Neural progenitor cell (in vitro differentiated cells): ENCODE data around the gene LGI4. TPM values are rescaled to one million over a fixed set of nuclear protein-coding genes. Genes with fewer than 3 reads are reported as not detected.

ENCODE experiments used
- DNase-seq: peaks from one replicate; pipeline ENCODE4 v3.0.0-alpha.2; 2016; ENCODE audit warnings: low spot score
- H2AFZ ChIP-seq: fragments of 200-600 bp; sonication (generic); replicated peaks from 2 replicates; pipeline ENCODE4 v1.6.1; 2016; ENCODE audit warnings: antibody characterized with exemption
- H3F3A ChIP-seq: fragments of 200-600 bp; sonication (generic); 2 replicates; pipeline ENCODE4 v1.6.1; 2016; ENCODE audit warnings: antibody characterized with exemption, low read depth
- H3K27ac ChIP-seq: fragments of 200-600 bp; sonication (generic); 2 replicates; pipeline ENCODE4 v1.5.1; 2016; ENCODE audit warnings: mild to moderate bottlenecking
- H3K27me3 ChIP-seq: fragments of 200-600 bp; sonication (generic); 2 replicates; pipeline ENCODE4 v1.6.1; 2016; ENCODE audit warnings: mild to moderate bottlenecking, moderate library complexity
- H3K36me3 ChIP-seq: fragments of 200-600 bp; sonication (generic); 2 replicates; pipeline ENCODE4 v1.5.1; 2016
- H3K4me1 ChIP-seq: fragments of 200-600 bp; sonication (generic); 2 replicates; pipeline ENCODE4 v1.6.1; 2016; ENCODE audit warnings: mixed run types
- H3K4me2 ChIP-seq: fragments of 200-600 bp; sonication (generic); 2 replicates; pipeline ENCODE4 v1.6.1; 2016
- H3K4me3 ChIP-seq: fragments of 200-600 bp; sonication (generic); 2 replicates; pipeline ENCODE4 v1.5.1; 2016
- H3K79me2 ChIP-seq: fragments of 200-600 bp; sonication (generic); 2 replicates; pipeline ENCODE4 v1.6.1; 2016; ENCODE audit warnings: low read depth
- H3K9ac ChIP-seq: fragments of 200-600 bp; sonication (generic); 2 replicates; pipeline ENCODE4 v1.6.1; 2016
- H3K9me3 ChIP-seq: fragments of 200-600 bp; sonication (generic); 2 replicates; pipeline ENCODE4 v1.5.1; 2016; ENCODE audit warnings: low read depth
- H4K20me1 ChIP-seq: fragments of 200-600 bp; sonication (generic); 2 replicates; pipeline ENCODE4 v1.6.1; 2016; ENCODE audit warnings: low read depth
- H3K27ac Mint-ChIP-seq: 3 replicates; pipeline ENCODE4 v1.8.0; 2021; ENCODE audit warnings: mixed read lengths
- H3K27me3 Mint-ChIP-seq: 2 replicates; pipeline ENCODE4 v1.8.0; 2022; ENCODE audit warnings: low read depth, mild to moderate bottlenecking, inconsistent platforms, moderate library complexity, mixed read lengths; ENCODE audit not compliant: insufficient read depth
- H3K36me3 Mint-ChIP-seq: 3 replicates; pipeline ENCODE4 v1.8.0; 2021; ENCODE audit warnings: mixed read lengths
- H3K4me1 Mint-ChIP-seq: 3 replicates; pipeline ENCODE4 v1.8.0; 2021; ENCODE audit warnings: mixed read lengths
- H3K4me3 Mint-ChIP-seq: 3 replicates; pipeline ENCODE4 v1.8.0; 2021; ENCODE audit warnings: mild to moderate bottlenecking, moderate library complexity, mixed read lengths
- H3K9me3 Mint-ChIP-seq: 3 replicates; pipeline ENCODE4 v1.8.0; 2020; ENCODE audit warnings: mixed read lengths
- CTCF ChIP-seq: fragments of 200-600 bp; sonication (generic); IDR thresholded peaks from 2 replicates; pipeline ENCODE4 v1.5.1; 2017; ENCODE audit warnings: antibody characterized with exemption, mild to moderate bottlenecking
- EZH2 ChIP-seq: fragments of 200-600 bp; sonication (generic); IDR thresholded peaks from 2 replicates; pipeline ENCODE4 v1.6.1; 2017; ENCODE audit warnings: antibody characterized with exemption, mild to moderate bottlenecking, moderate library complexity
- EZH2phosphoT487 ChIP-seq: fragments of 200-600 bp; sonication (generic); IDR thresholded peaks from 2 replicates; pipeline ENCODE4 v1.6.1; 2017; ENCODE audit warnings: antibody characterized with exemption
- total RNA-seq: library from RNA; depleted of rRNA; stranded (reverse); fragments of >200 nt; gene quantifications from 2 replicates; pipeline ENCODE4 v1.2.3, GENCODE V29; 2015; ENCODE audit warnings: low replicate concordance

The LGI4 gene
- total RNA-seq, 1 donor from 2014 or later: not detected

- no peak for DNase-seq
- no peaks in the 10 kb centered on the region for H3F3A ChIP-seq
- H3K9me3 ChIP-seq: no peaks in the 10 kb centered on the region
- no peak overlapping the region for H3K9ac ChIP-seq
- no peaks in the 10 kb centered on the region for H3K79me2 ChIP-seq
- peaks cover 8% of the 10 kb centered on the region for H3K27me3 Mint-ChIP-seq
- H3K4me1 Mint-ChIP-seq: peaks cover 4% of the 10 kb centered on the region
- no peaks in the 10 kb centered on the region for H3K36me3 ChIP-seq
- no peak overlapping the region for H3K27ac ChIP-seq
- H3K36me3 Mint-ChIP-seq: no peaks in the 10 kb centered on the region
- no peak for TF ChIP-seq EZH2phosphoT487
- no peak for TF ChIP-seq EZH2
- TF ChIP-seq CTCF: no peak
- H2AFZ ChIP-seq: no peak overlapping the region
- H3K4me3 Mint-ChIP-seq: no peak overlapping the region
- no peak overlapping the region for H3K4me2 ChIP-seq
- H3K4me3 ChIP-seq: no peak overlapping the region
- H3K9me3 Mint-ChIP-seq: peaks cover 14% of the 10 kb centered on the region
- H3K4me1 ChIP-seq: no peaks in the 10 kb centered on the region
- H3K27ac Mint-ChIP-seq: no peak overlapping the region
- no peaks in the 10 kb centered on the region for H3K27me3 ChIP-seq
- H4K20me1 ChIP-seq: no peaks in the 10 kb centered on the region
Observed at GRCh38 chr19:35179830-35180229, 45.0 kb upstream of the LGI4 start.

- Histone ChIP-seq H3K4me3 (no peak overlapping the region), H3K27ac (no peak overlapping the region), H4K20me1 (no peaks in the 10 kb centered on the region), H3K4me1 (no peaks in the 10 kb centered on the region), H3F3A (no peaks in the 10 kb centered on the region), H2AFZ (no peak overlapping the region), H3K27me3 (no peaks in the 10 kb centered on the region), H3K9me3 (no peaks in the 10 kb centered on the region), H3K4me2 (no peak overlapping the region), H3K79me2 (no peaks in the 10 kb centered on the region), H3K9ac (no peak overlapping the region), H3K36me3 (no peaks in the 10 kb centered on the region)
- H3K4me3 Mint-ChIP-seq: no peak overlapping the region
- H3K27ac Mint-ChIP-seq: no peak overlapping the region
- peaks cover 15% of the 10 kb centered on the region for H3K9me3 Mint-ChIP-seq
- peaks cover 4% of the 10 kb centered on the region for H3K4me1 Mint-ChIP-seq
- TF ChIP-seq EZH2: no peak
- no peak for TF ChIP-seq EZH2phosphoT487
- TF ChIP-seq CTCF: no peak
- no peak for DNase-seq
- H3K27me3 Mint-ChIP-seq: peaks cover 8% of the 10 kb centered on the region
- H3K36me3 Mint-ChIP-seq: no peaks in the 10 kb centered on the region
Observed at GRCh38 chr19:35178701-35179100, 43.8 kb upstream of the LGI4 start.

- Histone ChIP-seq H3K4me3 (no peak overlapping the region), H3K9ac (no peak overlapping the region), H3K36me3 (no peaks in the 10 kb centered on the region), H2AFZ (no peak overlapping the region), H3K4me2 (no peak overlapping the region), H4K20me1 (no peaks in the 10 kb centered on the region), H3F3A (no peaks in the 10 kb centered on the region), H3K9me3 (no peaks in the 10 kb centered on the region), H3K27ac (no peak overlapping the region), H3K79me2 (no peaks in the 10 kb centered on the region), H3K4me1 (no peaks in the 10 kb centered on the region), H3K27me3 (no peaks in the 10 kb centered on the region)
- Mint-ChIP-seq H3K27me3 (peaks cover 7% of the 10 kb centered on the region), H3K27ac (no peak overlapping the region), H3K4me1 (peaks cover 4% of the 10 kb centered on the region), H3K9me3 (peaks cover 14% of the 10 kb centered on the region), H3K4me3 (no peak overlapping the region), H3K36me3 (no peaks in the 10 kb centered on the region)
- no peak for DNase-seq
- TF ChIP-seq CTCF: no peak
Observed at GRCh38 chr19:35177377-35178274, 42.8 kb upstream of the LGI4 start.
